ENCODE data around the gene OTOP2.
"Not testable (repeated sequence)": the region's sequence is repeated elsewhere in the genome, so short reads cannot be mapped to it uniquely, and the experiment has no call there.

DNA sequence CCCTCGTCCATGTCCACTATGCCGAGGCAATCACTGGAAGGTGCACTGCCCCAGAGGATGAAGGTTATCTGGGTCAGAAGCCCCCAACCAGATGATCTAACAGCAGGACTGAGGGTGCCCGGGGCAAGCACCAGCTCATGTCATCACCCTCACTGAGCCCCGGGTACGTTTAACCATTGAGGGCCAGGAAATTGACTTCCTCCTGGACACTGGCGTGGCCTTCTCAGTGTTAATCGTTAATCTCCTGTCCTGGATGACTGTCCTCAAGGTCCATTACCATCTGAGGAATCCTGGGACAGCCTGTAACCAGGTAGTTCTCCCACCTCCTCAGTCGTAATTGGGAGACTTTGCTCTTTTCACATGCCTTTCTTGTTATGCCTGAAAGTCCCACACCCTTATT, 12.7 kb upstream of the OTOP2 start:
- TF ChIP-seq, protein P1, sequence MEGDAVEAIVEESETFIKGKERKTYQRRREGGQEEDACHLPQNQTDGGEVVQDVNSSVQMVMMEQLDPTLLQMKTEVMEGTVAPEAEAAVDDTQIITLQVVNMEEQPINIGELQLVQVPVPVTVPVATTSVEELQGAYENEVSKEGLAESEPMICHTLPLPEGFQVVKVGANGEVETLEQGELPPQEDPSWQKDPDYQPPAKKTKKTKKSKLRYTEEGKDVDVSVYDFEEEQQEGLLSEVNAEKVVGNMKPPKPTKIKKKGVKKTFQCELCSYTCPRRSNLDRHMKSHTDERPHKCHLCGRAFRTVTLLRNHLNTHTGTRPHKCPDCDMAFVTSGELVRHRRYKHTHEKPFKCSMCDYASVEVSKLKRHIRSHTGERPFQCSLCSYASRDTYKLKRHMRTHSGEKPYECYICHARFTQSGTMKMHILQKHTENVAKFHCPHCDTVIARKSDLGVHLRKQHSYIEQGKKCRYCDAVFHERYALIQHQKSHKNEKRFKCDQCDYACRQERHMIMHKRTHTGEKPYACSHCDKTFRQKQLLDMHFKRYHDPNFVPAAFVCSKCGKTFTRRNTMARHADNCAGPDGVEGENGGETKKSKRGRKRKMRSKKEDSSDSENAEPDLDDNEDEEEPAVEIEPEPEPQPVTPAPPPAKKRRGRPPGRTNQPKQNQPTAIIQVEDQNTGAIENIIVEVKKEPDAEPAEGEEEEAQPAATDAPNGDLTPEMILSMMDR (IDR thresholded peaks at IDR 0.05; ENCODE audit: low read depth, low read length, poor library complexity, severe bottlenecking): not testable (repeated sequence)
- TF ChIP-seq EZH2phosphoT487 (IDR thresholded peaks at IDR 0.05; ENCODE audit: borderline replicate concordance, low read length): not testable (repeated sequence)
